Kasumi-1 (cell line): ENCODE data around the gene ENOX1.

Source experiments
- DNase-seq, 2 experiments: peaks; one replicate each; lab custom pipeline; 2025; lab: John Stamatoyannopoulos, UW

ENOX1 gene

DNA sequence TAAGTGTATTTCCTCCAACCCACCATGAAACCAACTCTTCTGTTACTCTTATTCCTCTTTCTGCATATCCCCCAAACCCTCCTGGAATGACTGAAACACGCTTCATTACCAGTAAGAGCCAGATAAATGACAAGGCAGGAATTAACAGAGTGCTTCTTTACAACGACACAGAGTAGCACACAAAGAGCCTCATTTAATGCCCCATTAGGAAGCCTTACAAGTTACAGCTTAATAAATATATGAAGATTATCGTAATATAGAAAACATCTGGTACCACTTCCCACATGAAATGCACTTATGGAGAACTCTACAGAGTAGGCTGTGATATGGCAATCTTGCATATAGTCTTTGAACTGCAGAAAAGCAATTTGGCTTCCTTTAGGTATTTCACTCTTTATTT lies 116.8 kb downstream of the ENOX1 start:
- DNase-seq = no peak

DNA sequence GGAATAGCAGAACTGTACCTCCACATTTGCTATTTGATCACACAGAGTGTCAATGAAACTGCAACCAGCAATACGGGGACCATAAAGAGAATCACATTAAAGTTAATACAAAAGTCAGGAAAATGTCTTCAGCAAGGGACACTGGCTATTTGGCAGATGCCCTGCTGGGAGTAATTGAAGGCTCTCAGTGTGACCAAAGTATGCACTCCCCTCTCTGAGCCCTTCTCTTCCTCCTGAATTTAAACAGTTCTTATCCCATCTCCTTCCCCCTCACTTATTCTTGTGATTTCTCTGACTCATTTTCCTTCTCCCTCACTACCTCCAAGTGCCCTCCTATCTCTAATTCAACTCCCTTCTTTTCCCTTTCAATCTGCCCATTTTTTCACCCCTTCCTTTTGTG lies 117.7 kb downstream of the ENOX1 start:
- no peak for DNase-seq

DNA sequence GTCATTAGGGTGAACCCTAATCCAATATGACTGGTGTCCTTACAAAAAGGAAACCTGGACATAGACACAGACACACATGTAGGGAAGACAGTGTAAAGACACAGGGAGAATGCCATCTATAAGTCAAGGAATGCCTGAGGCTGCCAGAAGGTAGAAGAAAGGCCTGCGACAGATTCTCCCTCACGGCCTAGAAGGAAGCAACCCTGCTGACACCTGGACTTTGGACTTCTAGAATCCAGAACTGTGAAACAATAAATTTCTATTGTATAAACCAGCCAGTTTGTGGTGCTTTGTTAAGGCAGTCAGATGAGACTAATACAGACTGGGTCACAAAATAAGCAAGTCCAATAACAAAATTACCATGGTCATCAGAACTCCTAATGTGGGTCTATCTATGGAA lies 120.4 kb downstream of the ENOX1 start:
- DNase-seq = no peak

DNA sequence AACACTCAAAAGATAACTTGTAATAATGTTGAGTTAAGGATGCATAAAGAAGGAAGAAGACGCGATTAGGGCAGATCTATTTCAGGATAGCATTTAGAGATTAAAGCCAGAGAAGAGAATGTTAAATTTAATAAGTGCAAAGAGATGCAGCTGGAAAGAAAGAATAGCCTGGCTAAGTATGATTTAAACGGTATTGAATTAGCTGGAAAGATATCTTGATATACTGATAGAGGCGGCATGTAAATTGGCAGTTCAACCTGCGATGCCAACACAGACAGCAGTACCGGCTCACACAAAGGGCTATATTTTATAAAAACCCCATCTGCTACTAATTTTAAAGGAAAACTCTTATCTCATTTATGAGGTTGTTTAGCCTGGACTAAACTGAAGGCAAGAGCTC lies 121.4 kb downstream of the ENOX1 start:
- DNase-seq = no peak

DNA sequence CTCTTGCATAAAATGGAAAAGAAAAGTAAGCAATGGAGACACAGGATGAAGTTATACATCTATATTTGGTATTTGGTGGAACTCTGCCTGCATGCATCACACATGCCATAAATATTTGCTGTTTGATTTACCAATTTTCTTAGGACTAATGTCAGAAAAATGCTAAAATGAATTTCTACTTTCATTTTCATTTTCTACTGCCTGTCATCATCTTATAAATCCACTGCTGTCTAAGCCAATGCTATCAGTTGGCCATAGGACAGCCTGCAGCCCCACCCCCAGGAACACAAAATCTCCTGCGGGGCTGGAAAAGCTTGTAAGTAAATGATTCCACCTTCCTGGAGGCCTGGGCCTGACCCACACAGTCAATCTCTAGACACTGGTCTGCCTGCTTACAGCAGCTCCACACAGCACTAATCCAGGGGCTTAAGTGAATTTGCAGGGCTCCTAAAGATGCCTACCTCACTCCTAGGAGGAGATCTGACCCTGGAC lies 122.0 kb downstream of the ENOX1 start:
- DNase-seq = no peak

DNA sequence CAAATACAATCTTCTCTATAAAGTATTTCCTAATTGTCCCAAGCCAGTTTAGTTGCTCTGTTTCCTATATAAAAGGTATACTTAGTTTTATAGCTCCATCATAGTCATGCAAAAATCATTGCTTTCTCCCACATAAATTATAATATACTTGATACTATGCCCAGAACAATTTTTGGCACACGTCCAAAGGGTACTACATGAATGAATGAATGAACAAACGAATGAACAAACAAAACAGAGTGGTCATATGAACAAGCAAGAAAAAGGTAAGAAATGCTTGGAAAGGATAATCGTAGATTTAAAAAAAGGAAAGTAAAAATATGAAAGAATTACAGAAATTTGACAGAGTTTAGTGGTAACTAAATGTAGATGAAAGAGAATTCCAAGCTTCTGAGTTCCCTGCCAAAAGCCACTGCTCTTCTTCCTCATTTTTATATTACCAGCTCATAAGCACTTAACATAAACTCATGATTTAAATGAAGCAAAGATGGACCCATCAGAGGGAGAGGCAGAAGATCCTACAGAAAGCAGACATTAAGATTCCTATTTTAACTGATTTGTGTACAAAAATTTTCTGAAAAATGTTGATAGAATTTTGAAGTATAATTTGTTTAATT lies 123.2 kb downstream of the ENOX1 start:
- DNase-seq = no peak

DNA sequence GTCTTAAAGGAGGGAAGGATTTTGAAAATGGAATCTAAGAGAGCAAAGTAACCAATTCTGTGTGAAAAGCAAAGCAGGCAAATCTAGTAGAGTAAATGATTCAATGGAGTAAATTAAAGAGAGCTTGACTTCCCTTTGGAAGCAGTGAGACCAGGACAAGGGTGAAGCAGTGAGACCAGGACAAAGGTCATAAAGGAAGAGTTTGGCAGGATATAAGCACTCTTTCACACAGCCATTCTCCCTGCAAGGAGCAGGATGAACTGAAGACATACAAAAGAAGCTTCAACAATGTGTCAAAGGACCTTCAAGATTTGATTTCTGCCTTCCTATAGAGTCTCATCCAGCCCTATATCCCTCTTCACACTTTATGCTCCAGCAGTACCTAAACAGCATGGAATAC lies 123.8 kb downstream of the ENOX1 start:
- no peak for DNase-seq

DNA sequence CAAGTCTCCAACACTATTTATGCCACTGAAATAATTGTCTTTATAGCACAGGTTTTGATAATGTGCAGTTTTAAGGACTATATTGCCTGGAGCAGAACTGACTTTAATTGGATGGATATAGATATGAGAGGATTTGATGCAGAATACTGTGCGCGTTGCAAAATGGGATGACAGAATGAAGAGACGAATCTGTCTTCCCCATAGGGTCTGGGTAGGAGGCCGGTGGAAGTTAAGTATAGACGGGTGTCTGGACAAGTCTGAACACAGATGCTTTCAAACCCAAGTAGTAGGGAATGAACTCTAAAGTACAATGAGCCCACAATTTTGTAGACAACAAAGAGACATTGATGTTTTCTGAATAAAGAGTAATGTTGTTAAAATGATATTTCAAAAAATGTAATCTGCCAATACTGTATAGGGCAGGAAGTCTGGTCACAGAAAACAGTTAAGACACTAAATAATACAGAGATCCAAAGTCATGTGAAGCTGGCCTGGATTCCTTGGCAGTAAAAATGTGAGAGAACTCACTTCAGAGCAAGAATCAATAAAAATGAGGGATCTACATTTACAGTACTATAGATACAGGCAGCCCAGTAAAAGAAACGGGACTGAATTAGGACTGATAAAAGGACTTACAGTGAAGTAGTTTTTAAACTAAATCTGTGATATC lies 125.5 kb downstream of the ENOX1 start:
- no peak for DNase-seq

DNA sequence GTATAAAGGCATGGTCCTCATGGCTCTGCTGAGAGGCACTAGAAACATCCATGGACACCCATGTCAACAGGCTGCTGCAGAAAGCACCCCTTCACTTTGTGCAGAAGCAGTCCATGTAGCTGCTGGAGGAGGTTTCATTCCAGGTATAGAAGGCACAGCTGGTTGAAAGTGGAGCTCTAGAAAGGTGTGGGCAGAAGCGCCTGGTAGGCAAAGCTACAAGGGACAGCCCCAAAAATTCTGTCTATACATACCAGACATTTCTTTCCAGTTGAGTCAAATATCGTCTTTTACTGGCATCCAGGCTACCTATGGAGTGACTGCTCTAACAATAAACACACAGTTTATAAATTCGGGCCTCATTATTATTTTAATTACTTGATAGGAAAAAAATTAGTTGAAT lies 129.3 kb downstream of the ENOX1 start:
- DNase-seq = no peak

DNA sequence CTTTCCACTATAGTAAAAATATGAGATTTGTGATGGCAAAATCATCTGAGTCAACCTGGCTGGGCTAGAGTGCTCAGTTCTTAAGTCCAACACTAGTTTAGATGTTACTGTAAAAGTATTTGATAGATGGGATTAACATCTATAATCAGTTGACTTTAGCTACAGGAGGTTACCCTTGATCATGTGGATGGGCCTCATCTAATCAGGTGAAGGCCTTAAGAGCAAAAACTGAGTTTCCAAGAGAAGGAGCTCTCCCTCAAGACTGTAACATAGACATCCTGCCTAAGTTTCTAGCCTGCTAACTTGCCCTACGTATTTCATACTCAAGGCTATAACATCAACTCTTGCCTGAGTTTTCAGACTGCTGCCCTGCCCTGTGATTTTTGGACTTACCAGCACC lies 132.8 kb downstream of the ENOX1 start:
- no peak for DNase-seq

DNA sequence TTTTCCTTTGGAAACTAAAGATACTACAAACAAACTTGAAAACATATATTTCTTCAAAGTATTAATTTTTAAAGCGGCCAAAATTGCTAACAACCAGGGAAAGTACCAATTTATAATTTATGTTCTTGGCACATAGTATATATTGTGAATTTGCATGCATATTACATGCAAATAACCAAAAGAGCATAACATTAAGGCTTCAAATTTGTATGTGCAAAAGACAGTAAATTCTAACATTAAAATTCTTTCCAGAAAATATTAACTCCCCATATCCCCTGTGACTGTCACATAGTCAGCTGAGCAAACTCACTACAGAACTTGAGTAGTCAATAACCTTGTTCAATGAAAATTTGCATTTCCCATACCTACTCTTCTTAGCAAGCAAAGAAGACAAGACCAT lies 133.4 kb downstream of the ENOX1 start:
- no peak for DNase-seq

DNA sequence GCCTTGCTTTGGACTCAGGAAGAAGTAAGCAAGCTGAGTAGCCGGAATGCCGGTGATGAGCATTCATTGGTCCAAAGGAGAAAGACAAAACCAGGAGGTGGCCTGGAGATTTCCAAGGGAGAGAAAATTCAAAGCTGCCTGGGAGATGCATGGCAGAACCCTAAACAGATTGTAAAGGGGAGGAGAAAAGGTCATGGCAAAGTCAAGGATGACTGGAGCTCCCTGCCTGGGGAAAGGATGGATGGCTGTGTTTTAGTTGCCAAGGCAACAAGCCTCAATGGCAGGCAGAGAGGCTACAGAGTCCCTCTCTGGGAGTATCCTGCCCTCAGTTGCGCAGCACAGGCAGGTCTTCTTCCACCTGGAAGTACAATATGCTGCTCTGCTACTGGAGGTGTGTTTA lies 134.0 kb downstream of the ENOX1 start:
- DNase-seq = no peak

DNA sequence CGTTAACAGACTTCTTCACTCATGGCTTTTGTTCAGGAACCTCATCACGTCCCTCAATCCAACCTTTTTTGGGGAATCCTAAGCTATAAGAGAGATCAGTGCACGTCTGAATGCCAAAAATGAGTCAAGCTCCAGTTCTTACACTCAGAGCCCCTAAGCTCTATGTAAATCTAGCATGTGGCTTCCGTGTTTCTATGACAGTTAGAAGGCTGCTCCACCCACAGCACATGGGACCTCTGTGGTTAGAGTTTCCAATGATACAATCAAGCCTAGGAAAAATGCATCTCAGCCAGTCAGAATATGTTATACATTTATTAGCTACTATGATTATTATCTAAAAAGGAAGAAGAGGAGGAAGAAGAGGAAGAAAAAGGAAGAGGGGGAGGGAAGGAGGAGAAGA lies 135.9 kb downstream of the ENOX1 start:
- DNase-seq = no peak

DNA sequence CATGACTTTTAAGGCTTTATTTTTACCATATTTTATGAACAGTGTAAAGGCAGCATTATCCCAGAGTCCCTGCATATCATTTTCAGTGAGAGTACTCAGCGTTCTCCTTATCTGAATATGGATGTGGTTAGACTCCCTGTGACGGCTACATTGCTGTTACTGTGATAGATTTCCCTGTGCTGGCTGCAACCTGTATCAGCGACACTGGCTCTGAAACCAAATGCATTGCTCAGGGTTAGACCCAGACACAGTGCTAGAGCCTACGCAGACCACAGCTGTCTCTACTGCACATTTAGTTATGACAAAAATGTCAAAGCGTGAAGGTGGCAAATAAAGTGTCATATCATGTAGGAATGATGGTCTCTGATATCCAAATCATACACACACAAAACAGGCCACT lies 138.0 kb downstream of the ENOX1 start:
- no peak for DNase-seq

DNA sequence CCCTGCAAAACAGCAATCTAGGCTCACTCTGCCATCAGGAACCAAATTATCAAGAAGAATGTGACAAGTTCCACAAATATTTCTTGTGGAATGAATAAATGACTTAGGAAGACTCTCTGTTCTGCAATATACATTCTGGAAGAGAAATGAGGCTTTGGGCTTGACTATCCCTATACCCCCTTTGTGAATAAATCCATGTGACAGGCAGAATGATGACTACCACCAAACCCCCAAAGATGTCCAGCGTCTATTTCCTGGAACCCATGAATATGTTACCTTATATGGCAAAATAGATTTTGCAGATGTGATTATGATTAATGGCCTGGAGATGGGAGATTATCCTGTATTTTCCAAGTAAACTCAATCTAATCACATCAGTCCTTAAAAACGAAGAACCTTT lies 139.3 kb downstream of the ENOX1 start:
- no peak for DNase-seq

DNA sequence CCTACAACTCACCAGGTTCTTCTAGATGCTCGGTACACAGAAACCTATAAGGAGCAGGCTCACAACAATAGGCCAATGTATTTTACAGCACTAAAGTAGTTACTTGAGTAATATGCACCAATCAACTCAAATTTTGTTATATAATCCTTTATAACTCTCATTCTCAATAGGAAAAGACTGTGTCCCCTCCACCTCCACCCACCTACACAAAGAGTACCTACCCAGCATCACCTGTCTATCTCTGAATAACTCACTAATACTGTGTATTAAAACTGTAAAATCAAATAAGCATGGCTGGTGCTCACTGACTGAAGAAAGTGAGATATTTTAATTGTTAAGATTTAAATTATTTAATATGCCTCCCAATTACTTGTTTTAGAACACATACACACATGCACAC lies 146.3 kb downstream of the ENOX1 start:
- DNase-seq = no peak

DNA sequence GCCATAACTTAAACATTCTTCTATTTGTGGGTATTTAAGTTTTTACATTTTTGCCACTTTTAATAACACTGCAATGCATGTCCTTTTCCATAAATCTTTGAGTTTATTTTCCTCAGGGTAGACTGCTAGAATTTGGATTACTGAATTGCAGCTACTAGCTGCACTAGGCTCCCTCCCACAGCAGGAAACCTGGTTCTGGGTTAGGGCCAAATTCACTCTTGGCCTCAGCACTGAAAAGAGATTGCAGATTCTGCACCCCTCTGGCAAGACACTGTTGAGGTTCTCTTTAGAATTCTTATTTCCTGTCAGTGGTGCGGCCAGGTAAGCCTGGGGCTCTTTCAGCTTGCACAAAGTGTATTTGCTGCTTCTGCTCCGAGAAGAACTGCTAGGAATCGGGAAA lies 155.7 kb downstream of the ENOX1 start:
- no peak for DNase-seq

DNA sequence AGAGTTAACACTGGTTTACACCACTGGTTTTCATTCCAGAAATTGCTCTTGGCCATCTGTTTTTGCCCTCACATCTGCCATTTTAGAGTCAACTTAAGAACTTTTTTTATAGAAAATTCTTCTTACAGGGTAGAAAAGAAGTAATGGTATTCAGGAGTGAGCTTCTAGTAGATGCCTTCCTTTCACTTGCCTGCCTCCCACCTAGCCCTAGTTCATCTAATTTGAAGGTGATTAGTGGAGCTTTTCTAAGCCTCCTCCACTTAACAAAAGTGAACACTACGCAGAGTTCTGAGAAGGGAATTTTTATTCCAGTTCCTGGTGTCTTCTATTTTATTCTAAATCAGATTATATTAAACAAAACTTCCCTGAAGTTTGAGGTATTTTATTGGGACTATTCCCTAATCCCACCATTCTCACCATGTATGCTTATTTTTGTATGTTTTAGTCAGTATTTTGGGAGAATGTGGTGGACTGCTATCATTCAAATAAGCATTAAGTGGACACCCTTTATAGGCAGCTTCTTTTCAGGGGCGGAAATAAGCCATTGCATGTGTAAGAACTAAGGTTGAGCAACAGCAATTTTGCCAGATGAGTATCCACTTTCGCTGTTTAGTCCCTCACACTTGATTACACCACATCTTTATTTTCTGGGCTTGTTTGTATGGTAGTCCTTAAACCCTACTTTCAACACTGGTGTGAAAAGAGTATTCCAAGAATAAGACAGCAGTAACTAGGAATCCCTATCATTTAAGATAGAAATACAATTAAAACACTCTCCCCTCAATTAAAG lies 156.9 kb downstream of the ENOX1 start:
- no peak for DNase-seq

DNA sequence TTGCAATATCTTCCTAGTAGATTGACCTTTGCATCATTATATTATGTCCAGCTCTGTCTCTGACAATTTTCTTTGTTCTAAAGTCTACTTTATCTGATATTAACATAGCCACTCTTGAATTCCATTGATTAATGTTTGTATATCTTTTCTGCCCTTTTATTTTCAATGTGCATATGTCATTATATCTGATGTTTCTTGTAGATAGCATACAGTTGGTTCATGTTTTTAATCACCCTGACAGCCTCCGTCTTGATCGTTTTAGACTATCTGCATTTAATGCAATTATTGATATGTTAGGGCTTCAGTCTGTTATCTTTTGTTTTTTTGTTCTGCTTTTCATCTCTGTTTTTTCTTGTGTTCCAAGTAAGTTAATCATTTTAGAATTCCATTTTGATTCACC lies 159.8 kb downstream of the ENOX1 start:
- DNase-seq = no peak

DNA sequence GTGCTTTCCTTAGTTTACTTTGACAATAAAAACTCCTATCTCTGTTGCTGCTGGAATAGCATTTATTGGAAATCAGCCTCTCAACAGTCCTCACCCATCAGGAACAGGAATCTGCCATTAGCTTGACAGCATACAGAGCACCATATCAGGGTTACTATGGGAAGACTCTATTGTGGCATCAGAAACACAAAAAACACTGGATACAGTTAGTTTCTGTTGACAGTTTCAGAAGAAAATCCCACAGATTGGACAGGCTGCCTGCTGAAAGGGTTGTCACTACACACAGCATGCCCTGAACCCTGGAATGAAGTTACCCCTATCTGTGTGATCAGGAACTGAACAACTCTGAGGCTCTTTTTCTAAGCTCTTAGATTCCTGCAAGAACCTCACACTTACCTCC lies 172.7 kb downstream of the ENOX1 start:
- DNase-seq = no peak

DNA sequence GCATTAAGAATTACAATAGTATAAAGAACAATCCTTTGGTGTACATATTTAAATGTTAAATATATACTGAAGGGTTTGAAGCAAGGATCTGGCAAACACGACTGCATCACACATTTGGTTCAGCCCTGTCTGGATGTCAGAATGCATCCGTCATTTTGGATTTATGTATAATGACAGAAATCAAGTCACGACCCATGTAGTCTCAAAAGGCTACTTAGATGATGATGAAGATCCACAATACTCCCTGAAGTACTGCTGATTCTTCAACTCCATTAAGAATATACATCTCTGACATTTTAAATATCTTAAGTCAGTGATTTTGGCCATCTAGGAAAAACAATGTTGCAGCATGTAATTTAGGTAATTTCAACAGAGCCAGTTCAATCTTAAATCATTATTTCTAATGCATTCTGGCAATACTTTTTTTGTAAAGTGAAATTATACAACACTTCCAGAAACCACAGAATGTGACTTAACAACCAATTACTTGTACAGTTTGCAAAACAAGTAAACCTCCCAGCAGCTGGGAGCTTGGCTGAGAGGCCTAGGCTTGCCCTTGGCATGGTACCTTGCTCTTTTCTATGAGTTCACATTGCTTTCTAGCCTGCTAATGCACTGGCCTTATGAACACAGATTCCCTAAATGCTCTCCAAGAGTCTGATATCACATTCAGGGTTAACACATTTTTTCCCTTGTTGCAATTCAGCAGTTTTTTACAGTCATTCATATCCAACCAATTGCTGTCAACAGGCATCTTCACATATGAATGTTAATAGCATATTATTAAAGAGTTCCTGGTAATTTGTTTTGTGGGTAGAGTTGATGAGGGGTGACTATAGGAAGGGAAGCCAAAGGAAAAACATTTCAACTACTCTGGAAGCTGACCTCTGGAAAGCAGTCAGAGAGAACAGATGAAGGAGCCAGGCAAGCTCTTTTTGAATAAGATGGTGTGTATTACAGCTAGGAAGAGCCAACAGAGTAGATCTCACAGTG lies 175.2 kb downstream of the ENOX1 start:
- no peak for DNase-seq
